Fibroblast of villous mesenchyme (primary cell): Measurements from ENCODE around the gene IQCH. TPM values are rescaled to one million over a fixed set of nuclear protein-coding genes. Genes with fewer than 3 reads are reported as not detected.

ENCODE experiments used
- DNase-seq: peaks from one replicate; pipeline ENCODE4 v3.0.0-alpha.2; 2010; ENCODE audit warnings: low read depth
- H3K4me3 ChIP-seq: 2 replicates; pipeline ENCODE4 v1.5.1; 2011; ENCODE audit warnings: low read depth, mild to moderate bottlenecking, low read length
- total RNA-seq: library from RNA; depleted of rRNA; stranded (reverse); fragments of >200 nt; gene quantifications from 2 replicates; pipeline ENCODE4 v1.2.3, GENCODE V29; 2012
- TF ChIP-seq, protein P1 (sequence below): IDR thresholded peaks from 2 replicates; pipeline ENCODE4 v1.5.1; 2012; ENCODE audit warnings: low read depth, mild to moderate bottlenecking, low read length; ENCODE audit not compliant: insufficient read depth

Gene IQCH
- total RNA-seq, 1 donor = 4.7 TPM

DNA sequence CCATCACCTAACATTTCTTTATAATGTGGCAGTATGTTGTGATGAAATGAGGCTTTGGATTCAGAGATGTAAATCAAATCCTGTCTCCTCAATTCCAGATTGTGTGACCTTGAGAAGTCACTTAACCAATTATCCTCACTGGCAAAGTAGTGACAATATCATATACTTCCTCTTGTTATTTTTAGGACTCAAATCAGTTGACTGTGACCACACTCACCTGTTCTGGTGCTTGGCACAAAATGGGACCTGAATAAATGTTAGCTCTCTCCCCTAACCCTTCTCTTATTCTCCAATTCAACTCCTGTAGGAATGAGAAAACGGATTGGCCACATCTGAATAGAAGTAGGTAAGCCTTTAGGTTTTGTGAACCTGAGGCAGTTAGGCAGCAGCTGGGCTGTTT lies 42.1 kb downstream of the IQCH start:
- no peak overlapping the region for H3K4me3 ChIP-seq
- TF ChIP-seq, protein P1, sequence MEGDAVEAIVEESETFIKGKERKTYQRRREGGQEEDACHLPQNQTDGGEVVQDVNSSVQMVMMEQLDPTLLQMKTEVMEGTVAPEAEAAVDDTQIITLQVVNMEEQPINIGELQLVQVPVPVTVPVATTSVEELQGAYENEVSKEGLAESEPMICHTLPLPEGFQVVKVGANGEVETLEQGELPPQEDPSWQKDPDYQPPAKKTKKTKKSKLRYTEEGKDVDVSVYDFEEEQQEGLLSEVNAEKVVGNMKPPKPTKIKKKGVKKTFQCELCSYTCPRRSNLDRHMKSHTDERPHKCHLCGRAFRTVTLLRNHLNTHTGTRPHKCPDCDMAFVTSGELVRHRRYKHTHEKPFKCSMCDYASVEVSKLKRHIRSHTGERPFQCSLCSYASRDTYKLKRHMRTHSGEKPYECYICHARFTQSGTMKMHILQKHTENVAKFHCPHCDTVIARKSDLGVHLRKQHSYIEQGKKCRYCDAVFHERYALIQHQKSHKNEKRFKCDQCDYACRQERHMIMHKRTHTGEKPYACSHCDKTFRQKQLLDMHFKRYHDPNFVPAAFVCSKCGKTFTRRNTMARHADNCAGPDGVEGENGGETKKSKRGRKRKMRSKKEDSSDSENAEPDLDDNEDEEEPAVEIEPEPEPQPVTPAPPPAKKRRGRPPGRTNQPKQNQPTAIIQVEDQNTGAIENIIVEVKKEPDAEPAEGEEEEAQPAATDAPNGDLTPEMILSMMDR = no peak
- DNase-seq = no peak

- no peak for DNase-seq
- no peak overlapping the region for H3K4me3 ChIP-seq
These were observed 45.9 kb downstream of the IQCH start for GRCh38 chr15:67300266-67301025.

DNA sequence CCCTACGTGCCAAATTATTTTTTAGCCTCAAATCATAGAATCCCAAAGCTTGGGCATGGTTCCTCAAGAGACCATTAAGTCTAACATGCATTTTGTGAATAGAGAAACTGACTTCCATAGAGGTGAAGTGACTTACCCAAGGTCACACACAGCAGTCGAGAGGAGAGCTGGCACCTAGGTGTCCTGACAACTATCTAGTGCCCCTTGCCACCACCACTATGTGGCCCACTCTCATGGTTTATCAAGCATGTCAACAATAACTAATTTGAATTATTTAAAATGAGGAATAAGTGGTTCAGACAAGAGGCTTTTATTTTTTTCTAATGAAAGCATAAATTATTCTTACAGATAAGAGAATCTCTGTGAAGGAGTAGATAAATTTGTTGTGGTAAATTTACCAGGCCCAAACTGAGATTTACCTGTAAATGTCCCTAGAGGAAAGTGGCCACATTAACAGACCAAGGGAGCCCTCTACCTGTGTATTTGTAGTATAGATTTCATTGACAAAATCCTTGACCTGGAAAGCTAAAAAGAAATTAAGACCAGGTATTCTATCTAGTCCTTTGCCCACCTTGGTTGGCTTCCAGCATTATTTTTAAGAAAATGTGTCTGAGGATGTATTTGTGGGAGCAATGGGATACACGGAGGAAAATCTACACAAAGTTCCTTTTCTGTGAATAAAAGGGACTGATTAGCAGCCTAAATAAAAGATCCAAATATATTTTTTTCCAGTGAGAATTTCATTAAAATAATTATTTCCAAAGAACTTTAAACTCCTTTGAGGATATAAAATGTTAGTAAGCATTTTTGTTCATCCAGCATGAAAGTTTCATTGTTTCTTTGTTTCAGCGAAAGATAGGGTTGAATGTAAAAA lies 49.1 kb downstream of the IQCH start:
- TF ChIP-seq, protein P1 = peak; percentile 57
- peak; percentile 56 for DNase-seq

More at GRCh38 chr15:67300266-67301025, 45.9 kb downstream of the IQCH start:
- TF ChIP-seq, protein P1 = no peak

DNA sequence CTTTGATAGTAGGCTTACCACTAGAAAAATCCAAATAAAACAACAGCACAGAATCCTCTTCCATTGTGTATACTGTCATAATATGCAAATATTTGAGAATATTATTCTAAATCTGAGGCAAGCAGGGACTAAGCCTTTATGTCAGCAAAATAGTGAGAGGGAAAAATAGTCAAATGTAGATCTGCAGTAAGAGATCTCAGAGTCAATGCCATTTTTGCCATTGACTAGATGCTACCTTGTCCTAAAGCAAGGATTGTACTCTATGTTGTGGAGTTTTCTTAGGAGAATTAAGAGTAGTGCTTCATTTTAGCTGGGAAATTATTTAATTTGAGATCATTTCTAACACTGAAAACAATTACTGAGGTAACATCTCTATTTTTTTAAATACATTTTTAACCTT lies 50.2 kb downstream of the IQCH start:
- TF ChIP-seq, protein P1 = no peak
- H3K4me3 ChIP-seq = no peak overlapping the region
- no peak for DNase-seq

More for the DNA sequence above, 49.1 kb downstream of the IQCH start:
- no peak overlapping the region for H3K4me3 ChIP-seq

GRCh38 chr15:67305506-67305905 lies 50.9 kb downstream of the IQCH start:
- DNase-seq = no peak
- TF ChIP-seq, protein P1 = no peak
- no peak overlapping the region for H3K4me3 ChIP-seq

DNA sequence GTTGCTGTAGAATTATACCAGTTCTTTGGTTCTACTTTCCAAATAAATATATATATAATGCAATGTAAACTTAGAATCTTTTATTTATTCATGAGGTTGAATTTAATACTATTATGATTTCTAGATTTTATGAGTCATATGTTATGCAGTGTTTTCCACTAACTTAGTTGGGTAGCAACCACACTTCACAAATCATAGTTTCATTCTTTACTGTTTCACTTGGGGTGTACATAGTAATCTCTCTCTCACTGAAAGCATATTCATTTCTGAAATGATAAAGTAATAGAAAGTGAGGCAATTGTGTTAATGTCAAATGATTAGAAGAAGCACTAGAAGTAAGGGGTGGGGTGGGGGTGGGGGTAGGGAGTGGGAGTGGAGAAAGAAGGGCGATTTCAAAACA lies 52.6 kb downstream of the IQCH start:
- TF ChIP-seq, protein P1 = no peak
- peak; percentile 16 for DNase-seq
- H3K4me3 ChIP-seq = no peak overlapping the region
